HG03045 (cell line): ENCODE data around the gene MYCL.
A peak's percentile ranks its signal among the peaks of the same experiment; 100 is the strongest.

Experiments used
- ATAC-seq: cut with Tn5 transposase; IDR thresholded peaks from one replicate; pipeline ENCODE4 v1.9.1; 2021; ENCODE audit warnings: mild to moderate bottlenecking, moderate library complexity; ENCODE audit not compliant: unreplicated experiment

MYCL gene

DNA sequence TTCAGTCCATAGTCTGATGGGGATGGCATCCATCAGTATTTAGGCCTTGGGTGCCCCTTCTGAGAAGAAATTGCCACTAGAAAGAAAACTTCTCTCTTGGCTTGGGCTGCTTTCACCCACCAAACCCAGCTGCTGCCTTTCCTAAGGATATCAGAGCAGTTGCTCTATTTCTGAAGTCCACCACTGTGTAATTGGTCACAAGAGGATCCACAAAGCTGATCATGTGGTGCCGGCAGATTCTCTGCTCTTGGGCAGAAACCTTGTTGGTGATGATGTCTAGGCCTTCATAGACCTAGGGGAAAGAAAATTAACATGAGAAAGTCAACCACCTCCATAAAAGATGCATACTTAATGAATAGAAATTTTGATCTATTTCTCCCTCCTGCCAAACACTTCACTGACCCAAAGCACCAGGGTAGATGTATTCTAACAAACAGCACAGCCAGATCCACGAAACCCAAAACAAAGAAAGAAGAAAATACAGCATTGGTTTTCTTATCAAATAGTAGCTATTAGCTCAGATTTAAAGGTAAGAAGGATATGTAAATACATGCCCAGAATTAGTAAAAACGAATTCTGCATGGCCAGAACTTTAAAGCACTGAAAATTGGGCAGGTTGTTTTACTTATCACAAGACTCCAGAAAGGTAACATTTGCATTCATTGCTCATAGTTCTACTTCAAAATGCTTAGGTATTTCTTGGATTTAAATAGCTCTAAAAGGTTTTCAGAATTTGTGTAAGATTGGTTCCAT is 44.4 kb downstream of the MYCL start:
- ATAC-seq, result no peak

DNA sequence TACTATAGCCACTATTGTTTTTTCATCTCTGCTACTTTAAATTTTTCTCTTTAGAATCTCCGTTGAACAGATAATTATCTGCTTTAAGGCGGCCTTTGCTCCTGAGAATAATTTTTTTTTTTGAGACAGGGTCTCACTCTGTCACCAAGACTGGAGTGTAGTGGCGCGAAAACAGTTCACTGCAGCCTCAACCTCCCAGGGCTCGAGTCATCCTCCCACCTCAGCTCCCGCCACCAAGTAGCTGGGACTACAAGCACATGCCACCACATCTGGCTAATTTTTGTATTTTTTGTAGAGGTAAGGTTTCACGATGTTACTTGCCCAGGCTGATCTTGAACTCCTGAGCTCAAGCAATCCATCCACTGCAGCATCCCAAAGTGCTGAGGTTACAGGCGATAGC is 47.0 kb downstream of the MYCL start:
- ATAC-seq, result no peak

DNA sequence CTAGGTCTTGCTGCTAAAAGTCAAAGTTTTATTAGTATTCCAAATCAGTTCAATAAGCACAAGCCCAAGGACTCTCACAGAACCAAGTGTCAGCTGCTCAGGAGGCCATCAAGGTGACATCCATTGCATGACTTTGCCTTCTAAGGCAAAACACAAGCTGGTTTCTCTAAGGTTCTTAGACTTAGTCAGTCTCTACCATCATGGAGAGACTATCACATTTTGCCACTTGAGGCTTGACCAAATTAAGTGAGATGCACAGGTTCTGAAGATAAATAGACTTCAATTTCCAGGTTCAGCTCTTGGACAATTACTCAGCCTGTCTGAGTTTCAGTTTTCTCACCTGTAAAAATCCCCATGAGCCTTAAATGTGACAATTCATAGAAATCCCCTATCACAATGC is 47.4 kb downstream of the MYCL start:
- no peak for ATAC-seq

DNA sequence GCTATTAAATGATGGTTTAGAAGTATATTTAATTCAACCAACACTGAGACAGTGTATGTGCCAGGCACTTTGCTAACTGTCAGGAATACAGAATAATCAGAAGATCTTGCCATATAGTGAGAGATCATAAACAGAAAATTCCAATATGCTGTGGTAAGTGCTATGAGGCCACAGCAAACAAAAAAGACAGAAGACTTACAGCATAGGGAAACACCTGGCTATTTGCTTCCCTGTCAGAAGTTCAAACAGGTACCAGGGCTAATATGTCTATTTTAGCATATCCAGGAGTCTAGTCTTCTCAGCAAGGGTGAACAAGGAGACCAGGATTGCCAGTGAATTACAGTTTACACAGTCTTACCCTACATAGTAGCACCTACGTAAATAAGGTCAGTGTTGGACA is 48.8 kb downstream of the MYCL start:
- ATAC-seq, result no peak

DNA sequence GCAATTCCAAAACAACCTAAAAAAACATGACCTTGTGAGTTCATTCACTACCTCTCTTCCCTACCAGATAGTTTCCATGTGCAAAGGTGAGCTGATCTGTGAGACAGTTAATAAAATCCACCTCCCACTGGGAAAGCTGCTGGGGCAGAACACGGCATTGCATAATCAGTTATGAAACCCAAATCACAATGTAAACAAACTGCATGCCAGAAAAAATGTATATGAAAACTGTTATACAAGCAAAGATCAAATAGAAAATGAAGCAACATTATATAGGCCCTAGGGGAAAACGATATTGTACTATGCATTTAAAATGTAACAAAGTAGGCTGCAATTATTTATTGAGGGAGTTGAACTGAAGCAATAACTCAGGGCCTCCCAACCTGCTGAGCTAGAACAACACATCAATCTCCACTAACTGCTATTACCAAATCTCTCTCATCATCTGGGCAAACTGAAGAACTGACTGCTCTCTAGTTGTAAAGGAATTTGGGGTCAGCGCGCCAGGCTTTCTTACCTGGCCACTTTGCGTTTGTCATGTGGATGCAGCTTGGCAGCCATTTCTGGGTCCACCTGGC is 49.4 kb downstream of the MYCL start:
- ATAC-seq, result no peak

DNA sequence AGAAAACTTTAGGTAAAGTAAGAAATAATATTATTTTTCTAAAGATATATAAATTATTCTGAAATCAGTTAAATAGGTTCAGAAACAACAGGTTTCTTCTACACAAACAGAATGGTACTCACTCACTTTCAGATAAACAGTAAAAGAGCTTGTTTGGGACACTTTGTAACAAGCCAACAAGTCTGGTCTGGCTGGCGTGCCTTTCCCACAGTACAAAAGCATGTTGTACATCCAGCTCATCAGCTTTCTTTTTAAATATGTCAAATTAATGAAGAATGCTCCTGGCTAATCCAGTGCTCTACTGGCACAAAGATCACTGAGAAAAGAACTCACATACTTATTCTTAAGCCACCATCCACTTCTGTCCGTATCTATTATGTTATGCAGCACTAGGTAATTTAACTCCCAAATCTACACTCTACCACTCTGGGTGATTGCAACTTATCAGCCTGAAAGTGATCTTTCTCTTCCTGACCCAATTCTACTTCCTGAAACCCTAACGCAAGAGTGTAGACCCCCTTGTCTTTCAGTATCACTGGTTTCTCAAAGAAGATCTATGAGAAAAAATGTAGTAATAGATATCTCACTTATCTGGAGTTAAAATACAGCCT is 51.0 kb downstream of the MYCL start:
- ATAC-seq, result no peak

DNA sequence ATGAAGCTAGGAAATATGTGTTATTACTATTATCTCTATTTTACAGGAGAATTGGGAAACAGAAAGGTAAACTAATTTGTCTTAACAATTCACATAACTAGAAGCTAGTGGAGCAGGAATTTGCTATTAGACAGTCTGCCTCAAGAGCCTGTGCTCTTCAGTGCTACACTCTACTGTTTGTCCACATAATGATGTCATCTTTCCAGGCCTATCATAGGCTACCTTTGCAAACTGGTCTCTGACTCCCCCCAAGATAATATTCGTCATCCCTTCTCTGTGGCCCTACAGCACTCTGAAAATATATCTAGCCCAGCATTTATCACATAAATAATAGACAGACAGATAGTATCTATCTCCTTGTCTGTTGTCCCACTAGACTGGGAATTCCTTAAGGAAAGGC is 52.5 kb downstream of the MYCL start:
- ATAC-seq, result no peak

DNA sequence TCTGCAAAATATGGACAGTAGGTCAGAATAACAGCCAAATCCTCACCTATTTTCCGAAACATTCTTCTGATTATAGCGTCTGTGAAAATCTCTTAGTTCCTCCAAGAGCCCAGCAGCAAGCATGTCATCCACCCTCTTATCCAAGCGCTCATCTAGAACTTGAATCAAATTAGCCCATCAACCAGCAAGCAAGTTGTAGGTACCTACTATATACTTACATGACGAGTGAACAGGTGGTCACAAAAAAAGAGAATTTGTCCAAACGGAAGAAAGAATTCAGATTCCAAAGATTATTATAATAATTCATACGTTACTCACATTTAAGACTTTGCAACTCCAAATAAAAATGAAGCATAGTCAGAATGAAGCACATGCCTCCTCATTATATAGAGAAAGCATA is 53.8 kb downstream of the MYCL start:
- ATAC-seq, result no peak

DNA sequence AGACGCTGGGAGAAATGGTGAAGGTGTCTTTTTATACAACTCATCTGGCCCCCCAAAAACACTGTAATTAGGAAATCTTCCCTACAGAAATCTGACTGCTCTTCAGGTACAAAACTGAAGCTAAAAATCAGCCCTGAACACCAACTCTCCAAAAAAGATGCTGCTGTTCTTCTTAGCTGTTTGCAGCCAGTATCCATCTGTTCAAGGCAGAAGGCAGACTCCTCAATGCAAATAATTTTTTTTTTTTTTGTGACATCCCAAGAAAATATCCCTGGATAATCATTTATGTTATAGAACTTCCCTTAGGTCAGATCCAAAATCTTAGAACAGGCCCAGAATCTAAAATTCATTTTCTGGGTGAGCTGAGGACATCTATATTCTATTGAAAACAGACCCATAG is 54.9 kb downstream of the MYCL start:
- no peak for ATAC-seq

DNA sequence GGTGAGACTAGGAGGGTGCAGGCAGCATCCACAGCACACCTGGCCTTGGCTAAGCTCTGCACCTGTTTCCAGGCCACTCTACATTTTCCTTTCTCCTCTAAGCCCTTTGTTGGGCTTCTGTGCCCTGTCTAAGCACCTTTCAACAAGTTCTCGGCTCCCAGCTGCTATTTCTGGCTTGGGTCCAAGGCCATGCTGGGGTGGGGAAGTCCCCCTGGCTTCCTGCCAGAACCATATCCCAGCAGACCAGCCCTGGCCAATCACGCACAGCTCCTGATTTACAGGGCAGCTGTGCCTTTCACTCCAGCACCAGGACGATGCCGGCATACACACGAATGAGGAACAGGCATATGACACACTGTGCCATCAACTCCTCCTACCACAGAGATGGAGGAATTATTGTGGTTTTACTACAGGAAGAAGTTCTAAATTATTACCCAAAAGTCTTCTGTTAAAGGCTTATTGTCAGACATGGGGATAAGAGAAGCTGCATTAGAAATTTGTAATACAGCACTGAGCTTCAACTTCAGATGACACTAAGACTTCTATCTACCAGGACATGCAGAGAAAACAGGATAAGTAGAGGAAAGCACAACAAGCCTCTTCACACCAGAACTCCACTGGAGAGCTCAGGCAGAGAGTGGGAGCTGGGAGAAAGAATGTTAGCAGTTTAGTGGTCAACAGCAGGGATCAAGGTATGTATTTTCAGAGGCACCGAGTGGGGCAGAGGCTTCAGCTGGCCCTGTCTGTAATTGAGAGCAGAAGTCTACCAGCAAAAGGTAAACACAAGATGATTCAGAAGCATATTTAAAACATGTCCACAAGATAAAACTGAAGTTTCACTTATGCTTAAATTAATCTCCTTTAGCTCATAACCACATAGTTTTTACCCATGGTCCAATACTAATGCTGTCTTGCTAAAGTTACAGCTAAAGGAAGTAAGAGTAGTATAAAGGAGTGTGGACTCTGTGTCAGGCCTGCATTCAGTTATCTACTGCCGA is 55.8 kb downstream of the MYCL start:
- ATAC-seq, result peak; percentile 75
